ENCODE results near the gene CPZ. TPM values are rescaled to one million over a fixed set of nuclear protein-coding genes. Genes with fewer than 3 reads are reported as not detected.

The CPZ gene
- total and polyA plus RNA-seq, 11 donors = 0.13 to 4.8 (median 0.26) TPM; not detected in 2

DNA sequence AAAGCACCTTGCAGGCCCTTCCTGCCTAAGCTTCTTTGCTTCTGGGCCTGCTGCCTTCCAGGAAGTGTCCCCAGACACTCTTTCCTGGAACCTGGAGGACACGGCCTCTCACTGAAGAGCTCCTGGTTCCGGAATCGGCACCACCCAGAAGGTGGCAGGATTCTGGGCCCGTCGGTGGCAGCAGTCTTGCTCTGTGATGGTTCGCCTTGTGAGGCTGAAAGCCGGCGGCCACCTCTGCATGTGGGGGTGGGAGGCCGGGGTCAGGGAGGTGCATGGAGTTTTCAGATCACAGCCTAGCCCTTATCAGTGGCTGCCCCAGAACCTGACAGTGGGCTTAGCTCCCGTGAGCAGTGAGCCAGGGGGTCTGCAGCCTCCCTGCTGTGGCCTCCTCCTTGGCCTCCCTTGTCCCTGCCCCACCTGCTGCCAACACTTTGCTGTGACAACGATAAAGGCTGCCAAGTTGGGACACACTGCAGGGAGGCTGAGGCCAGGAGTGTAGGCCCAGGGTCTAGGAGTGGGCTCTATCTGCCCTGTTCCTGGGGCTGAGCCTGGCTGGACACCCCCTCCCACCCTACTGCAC is 43.1 kb upstream of the CPZ start:
- H3K9me3 ChIP-seq = no peaks in the 10 kb centered on the region
- H3K4me3 ChIP-seq = no peak overlapping the region
- TF ChIP-seq, protein P1, sequence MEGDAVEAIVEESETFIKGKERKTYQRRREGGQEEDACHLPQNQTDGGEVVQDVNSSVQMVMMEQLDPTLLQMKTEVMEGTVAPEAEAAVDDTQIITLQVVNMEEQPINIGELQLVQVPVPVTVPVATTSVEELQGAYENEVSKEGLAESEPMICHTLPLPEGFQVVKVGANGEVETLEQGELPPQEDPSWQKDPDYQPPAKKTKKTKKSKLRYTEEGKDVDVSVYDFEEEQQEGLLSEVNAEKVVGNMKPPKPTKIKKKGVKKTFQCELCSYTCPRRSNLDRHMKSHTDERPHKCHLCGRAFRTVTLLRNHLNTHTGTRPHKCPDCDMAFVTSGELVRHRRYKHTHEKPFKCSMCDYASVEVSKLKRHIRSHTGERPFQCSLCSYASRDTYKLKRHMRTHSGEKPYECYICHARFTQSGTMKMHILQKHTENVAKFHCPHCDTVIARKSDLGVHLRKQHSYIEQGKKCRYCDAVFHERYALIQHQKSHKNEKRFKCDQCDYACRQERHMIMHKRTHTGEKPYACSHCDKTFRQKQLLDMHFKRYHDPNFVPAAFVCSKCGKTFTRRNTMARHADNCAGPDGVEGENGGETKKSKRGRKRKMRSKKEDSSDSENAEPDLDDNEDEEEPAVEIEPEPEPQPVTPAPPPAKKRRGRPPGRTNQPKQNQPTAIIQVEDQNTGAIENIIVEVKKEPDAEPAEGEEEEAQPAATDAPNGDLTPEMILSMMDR (IDR thresholded peaks at IDR 0.05) = no peak
- TF ChIP-seq POLR2A (IDR thresholded peaks at IDR 0.05) = no peak
- ATAC-seq (no peak), DNase-seq (no peak)
- H3K27ac ChIP-seq = no peak overlapping the region
- WGBS, 4 donors = 56 to 70% (median 62%) methylated on average over 8 to 11 of the region's 11 CpGs
- peaks cover 0 to 12% (median 0%) of the 10 kb centered on the region in 9 donors for H3K27me3 ChIP-seq
- intact Hi-C loops (cut with DNase I) = loop anchor here in 1 of 10 donors (5.0 kb wide), 1 partner anchor 82 kb away; no protein-coding TSS in a partner anchor
- no peaks in the 10 kb centered on the region for H3K36me3 ChIP-seq
- no peaks in the 10 kb centered on the region for H3K4me1 ChIP-seq

DNA sequence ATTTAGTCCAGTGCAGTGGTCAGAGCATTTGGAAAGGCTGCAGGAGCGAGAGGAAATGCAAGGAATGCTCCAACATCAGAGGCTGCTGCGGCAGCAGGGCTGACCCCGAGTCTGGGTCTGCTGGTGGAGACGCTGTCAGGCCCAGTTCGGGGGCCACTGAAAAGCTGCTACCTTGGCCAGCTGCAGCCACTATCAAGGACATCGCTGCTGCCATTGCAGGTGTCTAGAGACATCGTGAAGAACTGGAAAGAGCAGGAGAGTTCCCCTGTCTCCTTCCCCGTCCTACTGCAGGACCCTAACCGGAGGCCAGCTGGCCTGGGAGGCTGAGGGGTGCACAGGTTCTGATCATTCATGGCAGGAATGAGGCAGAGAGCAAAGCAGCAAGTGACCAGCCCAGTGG is 41.9 kb upstream of the CPZ start:
- no peak for DNase-seq
- 67 to 85% (median 76%) methylated on average over 4 to 9 of the region's 9 CpGs for WGBS, 4 donors
- H3K9me3 ChIP-seq = no peaks in the 10 kb centered on the region

DNA sequence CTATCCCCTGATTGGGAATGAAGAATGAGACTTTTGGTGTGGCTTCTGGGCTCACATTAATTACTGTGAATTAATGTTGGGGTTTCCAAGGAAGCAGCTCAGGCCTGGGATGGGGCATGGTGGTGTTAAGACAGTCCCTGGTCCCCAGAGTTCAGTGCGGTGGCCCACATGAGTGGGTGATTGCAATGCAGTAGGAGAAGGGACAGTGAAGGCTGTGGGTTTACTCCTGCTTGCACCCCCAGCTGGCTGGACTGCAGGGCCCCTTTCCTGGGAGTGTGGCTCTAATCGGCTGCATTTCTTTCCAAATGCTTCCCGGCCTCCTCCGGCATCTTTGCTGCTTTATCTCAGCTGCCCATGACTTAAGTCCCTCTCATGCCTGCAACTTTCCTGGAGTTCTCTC is 40.5 kb upstream of the CPZ start:
- ATAC-seq (no peak), DNase-seq (no peak)
- no peaks in the 10 kb centered on the region for H3K4me1 ChIP-seq
- peaks cover 0 to 11% (median 0%) of the 10 kb centered on the region in 9 donors for H3K27me3 ChIP-seq
- H3K36me3 ChIP-seq = no peaks in the 10 kb centered on the region
- intact Hi-C loops (cut with DNase I) = no loop called here
- WGBS, 4 donors = 64 to 78% (median 73%) methylated on average over 4 of the region's 4 CpGs
- H3K27ac ChIP-seq = no peak overlapping the region
- no peak overlapping the region for H3K4me3 ChIP-seq
- H3K9me3 ChIP-seq = no peaks in the 10 kb centered on the region
- TF ChIP-seq POLR2A (IDR thresholded peaks at IDR 0.05) = no peak
- TF ChIP-seq, protein P1 (IDR thresholded peaks at IDR 0.05) = no peak

More for the DNA sequence above, 41.9 kb upstream of the CPZ start:
- intact Hi-C loops (cut with DNase I) = no loop called here
- peaks cover 0 to 14% (median 0%) of the 10 kb centered on the region in 9 donors for H3K27me3 ChIP-seq
- no peak overlapping the region for H3K4me3 ChIP-seq
- ATAC-seq = no peak
- no peak for TF ChIP-seq POLR2A (IDR thresholded peaks at IDR 0.05)
- TF ChIP-seq, protein P1 (IDR thresholded peaks at IDR 0.05) = no peak
- H3K36me3 ChIP-seq = no peaks in the 10 kb centered on the region
- no peaks in the 10 kb centered on the region for H3K4me1 ChIP-seq
- no peak overlapping the region for H3K27ac ChIP-seq

- no peak for DNase-seq
- H3K4me1 ChIP-seq = no peaks in the 10 kb centered on the region
- no peaks in the 10 kb centered on the region for H3K9me3 ChIP-seq
- ATAC-seq = no peak
- H3K36me3 ChIP-seq = no peaks in the 10 kb centered on the region
- intact Hi-C loops (cut with DNase I) = no loop called here
- 72 to 90% (median 80%) methylated on average over 7 to 8 of the region's 8 CpGs for WGBS, 4 donors
- no peak overlapping the region for H3K27ac ChIP-seq
- no peak for TF ChIP-seq POLR2A (IDR thresholded peaks at IDR 0.05)
- TF ChIP-seq, protein P1 (IDR thresholded peaks at IDR 0.05) = no peak
- no peak overlapping the region for H3K4me3 ChIP-seq
- peaks cover 0 to 9% (median 0%) of the 10 kb centered on the region in 9 donors for H3K27me3 ChIP-seq
Measured at GRCh38 chr4:8552581-8553205, 39.9 kb upstream of the CPZ start.

Measured in heart left ventricle (tissue), 16 donors.